WTC11 (cell line): ENCODE measurements around the gene GPR158. TPM values are rescaled to one million over a fixed set of nuclear protein-coding genes. Genes with fewer than 3 reads are reported as not detected.

ENCODE experiments used
- ATAC-seq: fragments of 200-7000 bp; cut with Tn5 transposase; 2 replicates; pipeline ENCODE4 v1.10.0; 2021; ENCODE audit warnings: mild to moderate bottlenecking, moderate library complexity
- CTCF ChIA-PET: fragments of 300-600 bp; sonication (Branson Sonifier 250); formaldehyde crosslinking; loops from one replicate; lab custom pipeline; 2021; ENCODE audit warnings: antibody characterized with exemption; lab: Charles Lee
- POLR2A ChIA-PET: fragments of 350-600 bp; sonication (Branson Sonifier 250); formaldehyde crosslinking; loops from one replicate; lab custom pipeline; 2021; ENCODE audit warnings: antibody characterized with exemption; lab: Charles Lee
- DNase-seq: peaks from one replicate; pipeline ENCODE4 v3.0.0; 2021; ENCODE audit warnings: low spot score
- H3K27ac Mint-ChIP-seq: 2 replicates; pipeline ENCODE4 v1.8.0; 2021; ENCODE audit warnings: mixed read lengths
- H3K27me3 Mint-ChIP-seq: 2 replicates; pipeline ENCODE4 v1.8.0; 2021; ENCODE audit warnings: low read depth, mild to moderate bottlenecking, moderate library complexity, mixed read lengths
- H3K36me3 Mint-ChIP-seq: 2 replicates; pipeline ENCODE4 v1.8.0; 2021; ENCODE audit warnings: mixed read lengths
- H3K4me1 Mint-ChIP-seq: 2 replicates; pipeline ENCODE4 v1.8.0; 2022; ENCODE audit warnings: mixed read lengths
- H3K4me3 Mint-ChIP-seq: 2 replicates; pipeline ENCODE4 v1.8.0; 2021; ENCODE audit warnings: mild to moderate bottlenecking, moderate library complexity, mixed read lengths
- H3K9me3 Mint-ChIP-seq: 2 replicates; pipeline ENCODE4 v1.8.0; 2021; ENCODE audit warnings: mixed read lengths
- ARID4B ChIP-seq: sonication (generic); formaldehyde crosslinking; IDR thresholded peaks from 2 replicates; pipeline ENCODE4 v1.8.0; 2023; ENCODE audit warnings: missing genetic modification reagents, mild to moderate bottlenecking, borderline replicate concordance
- MYBL2 ChIP-seq: sonication (generic); formaldehyde crosslinking; IDR thresholded peaks from 2 replicates; pipeline ENCODE4 v1.8.1; 2023; ENCODE audit warnings: mild to moderate bottlenecking, moderate library complexity, missing genetic modification reagents
- NFYB ChIP-seq: sonication (generic); formaldehyde crosslinking; conservative IDR thresholded peaks from 2 replicates; pipeline ENCODE4 v1.8.0; 2022; ENCODE audit warnings: low read depth, missing genetic modification reagents
- NR1H2 ChIP-seq: sonication (generic); formaldehyde crosslinking; IDR thresholded peaks from 2 replicates; pipeline ENCODE4 v1.9.0; 2021; ENCODE audit warnings: mild to moderate bottlenecking, moderate library complexity, missing genetic modification reagents
- NR2C2 ChIP-seq: sonication (generic); formaldehyde crosslinking; IDR thresholded peaks from 2 replicates; pipeline ENCODE4 v1.8.0; 2022; ENCODE audit warnings: mild to moderate bottlenecking, missing genetic modification reagents
- NR3C1 ChIP-seq: sonication (generic); formaldehyde crosslinking; conservative IDR thresholded peaks from 2 replicates; pipeline ENCODE4 v1.8.1; 2023; ENCODE audit warnings: low read depth, mild to moderate bottlenecking, missing genetic modification reagents
- RORB ChIP-seq: fragments of 250-450 bp; sonication (Bioruptor Pico); IDR thresholded peaks from 2 replicates; pipeline ENCODE4 v1.9.0; 2021; ENCODE audit warnings: mild to moderate bottlenecking
- STAT6 ChIP-seq: sonication (generic); formaldehyde crosslinking; conservative IDR thresholded peaks from 2 replicates; pipeline ENCODE4 v1.8.1; 2023; ENCODE audit warnings: mild to moderate bottlenecking, low read depth, missing genetic modification reagents, moderate library complexity
- ZBTB43 ChIP-seq: sonication (generic); formaldehyde crosslinking; IDR thresholded peaks from 2 replicates; pipeline ENCODE4 v1.8.1; 2023; ENCODE audit warnings: mild to moderate bottlenecking, missing genetic modification reagents
- total RNA-seq: library from RNA; stranded (reverse); gene quantifications from 3 replicates; pipeline ENCODE4 v1.2.3, GENCODE V29; 2021
- TF ChIP-seq, protein P1 (sequence below): fragments of 250-450 bp; sonication (Bioruptor Pico); IDR thresholded peaks from 2 replicates; pipeline ENCODE4 v2.1.2; 2022; ENCODE audit warnings: mild to moderate bottlenecking, moderate library complexity
- TF ChIP-seq, protein P2 (sequence below): fragments of 250-450 bp; sonication (Bioruptor Pico); conservative IDR thresholded peaks from 2 replicates; pipeline ENCODE4 v1.9.0; 2021; ENCODE audit warnings: mild to moderate bottlenecking
- TF ChIP-seq, protein P3 (sequence below): sonication (generic); formaldehyde crosslinking; IDR thresholded peaks from 2 replicates; pipeline ENCODE4 v1.8.1; 2022; ENCODE audit warnings: mild to moderate bottlenecking, missing genetic modification reagents, moderate library complexity, borderline replicate concordance

The GPR158 gene
- total RNA-seq, 1 experiment from 2014 or later = 0.63 TPM

DNA sequence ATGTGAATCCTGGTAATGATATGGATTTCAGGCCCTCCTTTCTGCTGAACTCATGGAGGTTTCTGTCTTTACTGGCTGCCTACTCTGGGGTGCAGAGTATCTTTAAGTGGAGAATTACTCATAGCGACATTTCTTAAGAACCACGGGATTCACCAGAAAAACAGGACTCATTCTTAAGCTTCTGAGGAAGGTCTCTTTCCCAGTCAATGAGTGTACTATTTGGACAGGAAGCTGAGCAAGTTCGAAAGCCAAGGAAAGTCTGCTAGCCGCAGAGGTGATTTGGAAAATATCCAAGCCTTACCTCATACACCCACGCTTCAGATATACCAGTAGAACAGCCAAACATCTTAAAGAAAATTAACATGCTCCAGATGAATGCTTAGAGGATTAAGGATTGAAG is 381.7 kb downstream of the GPR158 start:
- Mint-ChIP-seq H3K27ac (no peak overlapping the region), H3K27me3 (no peaks in the 10 kb centered on the region), H3K4me3 (no peak overlapping the region), H3K4me1 (peaks cover 2% of the 10 kb centered on the region), H3K9me3 (no peaks in the 10 kb centered on the region), H3K36me3 (no peaks in the 10 kb centered on the region)
- POLR2A ChIA-PET = interaction anchor here (0.5 kb wide), 1 partner anchor 603 kb away, joined by 7 read pairs; no protein-coding TSS in a partner anchor
- ATAC-seq (no peak), DNase-seq (no peak)
- CTCF ChIA-PET = interaction anchor here (1.4 kb wide), 1 partner anchor 125 kb away, joined by 3 read pairs; no protein-coding TSS in a partner anchor
- TF ChIP-seq, protein P1, sequence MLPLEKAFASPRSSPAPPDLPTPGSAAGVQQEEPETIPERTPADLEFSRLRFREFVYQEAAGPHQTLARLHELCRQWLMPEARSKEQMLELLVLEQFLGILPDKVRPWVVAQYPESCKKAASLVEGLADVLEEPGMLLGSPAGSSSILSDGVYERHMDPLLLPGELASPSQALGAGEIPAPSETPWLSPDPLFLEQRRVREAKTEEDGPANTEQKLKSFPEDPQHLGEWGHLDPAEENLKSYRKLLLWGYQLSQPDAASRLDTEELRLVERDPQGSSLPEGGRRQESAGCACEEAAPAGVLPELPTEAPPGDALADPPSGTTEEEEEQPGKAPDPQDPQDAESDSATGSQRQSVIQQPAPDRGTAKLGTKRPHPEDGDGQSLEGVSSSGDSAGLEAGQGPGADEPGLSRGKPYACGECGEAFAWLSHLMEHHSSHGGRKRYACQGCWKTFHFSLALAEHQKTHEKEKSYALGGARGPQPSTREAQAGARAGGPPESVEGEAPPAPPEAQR (CRISPR knock-in tag) = no peak
- TF ChIP-seq MYBL2 (CRISPR knock-in tag) = no peak
- no peak for TF ChIP-seq STAT6 (CRISPR knock-in tag)
- TF ChIP-seq NR3C1 (CRISPR knock-in tag) = no peak
- no peak for TF ChIP-seq RORB
- no peak for TF ChIP-seq ARID4B
- TF ChIP-seq ZBTB43 = no peak
- no peak for TF ChIP-seq NR1H2
- TF ChIP-seq, protein P2, sequence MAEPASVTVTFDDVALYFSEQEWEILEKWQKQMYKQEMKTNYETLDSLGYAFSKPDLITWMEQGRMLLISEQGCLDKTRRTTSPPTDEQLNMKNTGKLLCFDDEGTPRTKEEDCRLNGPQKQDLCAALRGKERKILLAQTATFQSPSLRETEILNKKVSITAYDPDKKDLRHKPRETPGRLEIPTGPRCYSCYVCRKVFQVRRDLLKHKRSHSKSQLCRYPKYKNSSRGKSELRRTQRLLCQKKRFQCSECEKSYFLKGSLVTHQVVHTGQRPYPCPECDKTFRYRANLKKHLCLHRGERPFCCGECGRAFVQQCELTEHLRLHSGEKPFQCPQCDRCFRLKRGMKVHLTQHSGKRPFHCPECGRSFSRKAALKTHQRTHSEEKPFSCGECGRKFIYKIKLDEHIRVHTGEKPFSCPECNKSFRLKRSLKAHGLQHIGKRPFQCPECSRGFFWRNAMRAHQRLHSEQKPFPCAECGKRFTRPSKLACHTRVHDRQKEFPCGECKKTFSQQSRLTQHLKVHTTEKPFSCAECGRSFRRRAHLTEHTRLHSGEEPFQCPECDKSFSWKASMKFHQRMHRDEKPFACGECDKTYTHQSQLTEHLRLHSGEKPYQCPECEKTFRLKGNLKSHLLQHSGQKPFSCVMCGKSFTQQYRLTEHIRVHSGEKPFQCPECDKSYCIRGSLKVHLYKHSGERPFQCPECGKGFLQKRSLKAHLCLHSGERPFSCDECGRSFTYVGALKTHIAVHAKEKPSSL = no peak
- TF ChIP-seq, protein P3, sequence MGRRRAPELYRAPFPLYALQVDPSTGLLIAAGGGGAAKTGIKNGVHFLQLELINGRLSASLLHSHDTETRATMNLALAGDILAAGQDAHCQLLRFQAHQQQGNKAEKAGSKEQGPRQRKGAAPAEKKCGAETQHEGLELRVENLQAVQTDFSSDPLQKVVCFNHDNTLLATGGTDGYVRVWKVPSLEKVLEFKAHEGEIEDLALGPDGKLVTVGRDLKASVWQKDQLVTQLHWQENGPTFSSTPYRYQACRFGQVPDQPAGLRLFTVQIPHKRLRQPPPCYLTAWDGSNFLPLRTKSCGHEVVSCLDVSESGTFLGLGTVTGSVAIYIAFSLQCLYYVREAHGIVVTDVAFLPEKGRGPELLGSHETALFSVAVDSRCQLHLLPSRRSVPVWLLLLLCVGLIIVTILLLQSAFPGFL (CRISPR knock-in tag) = no peak
- no peak for TF ChIP-seq NFYB (CRISPR knock-in tag)
- TF ChIP-seq NR2C2 = no peak
